Adrenal gland (tissue), 12 donors: ENCODE results near the gene NACC2. TPM values are rescaled to one million over a fixed set of nuclear protein-coding genes. Genes with fewer than 3 reads are reported as not detected.

Experiments used
- DNase-seq, 7 donors: peaks; one replicate each; pipeline ENCODE4 v3.0.0-alpha.2; 2019 to 2020
- H3K27ac ChIP-seq, 5 donors: fragments of 200-600 bp; sonication (generic) in 4 of 5; 1 replicate in 3 of 5; 2 replicates in 2 of 5; pipeline versions ENCODE4 v1.5.1 to v1.8.0; 2016 to 2020; ENCODE audit warnings: mild to moderate bottlenecking in 1 of 5
- H3K27me3 ChIP-seq: fragments of 200-600 bp; 2 replicates; pipeline ENCODE4 v1.8.0; 2021
- H3K36me3 ChIP-seq, 2 donors: fragments of 200-600 bp; replicated peaks in 1 of 2; 1 replicate in 1 of 2; 2 replicates in 1 of 2; pipeline versions ENCODE4 v1.5.1 to v1.8.0; 2018 to 2022
- H3K4me1 ChIP-seq, 2 donors: fragments of 200-600 bp; replicated peaks in 1 of 2; 1 replicate in 1 of 2; 2 replicates in 1 of 2; pipeline versions ENCODE4 v1.5.1 to v1.8.0; 2018 to 2021
- H3K4me3 ChIP-seq, 4 donors: fragments of 200-600 bp; sonication (generic) in 3 of 4; one replicate each; pipeline ENCODE4 v1.5.1; 2016 to 2018
- H3K9me3 ChIP-seq, 3 donors: fragments of 200-600 bp; sonication (generic) in 1 of 3; replicated peaks in 1 of 3; 1 replicate in 2 of 3; 2 replicates in 1 of 3; pipeline versions ENCODE4 v1.5.1 to v1.8.0; 2016 to 2021
- POLR2A ChIP-seq, 2 donors: fragments of 450-650 bp; IDR thresholded peaks; one replicate each; pipeline ENCODE4 v1.6.1; 2017; ENCODE audit warnings: antibody characterized with exemption in 2 of 2, mild to moderate bottlenecking in 2 of 2, moderate library complexity in 1 of 2
- WGBS, 4 donors: extraction: QIAGEN DNeasy Blood & Tissue Kit in 2 of 4; methylation state at CpG; one replicate each; pipeline versions ENCODE4 v1.1.5 to v1.1.7; 2013 to 2017; 5-methylcytosine and 5-hydroxymethylcytosine counted together
- intact Hi-C, 2 donors: fragments of 100-400 bp; cut with DNase I; formaldehyde crosslinking; loops; one replicate each; pipeline versions ENCODE4 v1.14.1 to v1.15.0; 2022 to 2023
- polyA plus RNA-seq, 3 donors: library from polyadenylated mRNA; stranded (reverse); fragments of 200-250 nt in 2 of 3; fragments of 350-450 nt in 1 of 3; fragmentation: Illumina TruSeq in 1 of 3; extraction: RNeasy Lipid Tissue Mini Kit (QIAGEN cat#74804) in 1 of 3; gene quantifications; one replicate each; pipeline ENCODE4 v1.2.3, GENCODE V29; 2013 to 2014
- total RNA-seq, 9 donors: library from RNA; depleted of rRNA in 4 of 9; stranded (reverse); fragments of >200 nt in 4 of 9; fragments of 120-200 nt in 1 of 9; fragmentation: NEBNext Ultra II Directional in 1 of 9; extraction: Animal tissue kit (Norgen Biotek cat#: 25700) in 1 of 9; gene quantifications; one replicate each; pipeline versions ENCODE4 v1.1.0 to v1.2.4, GENCODE V29; 2013 to 2023
- TF ChIP-seq, protein P1 (sequence below), 6 experiments: fragments of 450-650 bp in 4 of 6; fragments of 200-600 bp in 2 of 6; sonication (generic) in 1 of 6; IDR thresholded peaks; 1 replicate in 5 of 6; 2 replicates in 1 of 6; pipeline versions ENCODE4 v1.5.1 to v1.8.0; 2016 to 2021; ENCODE audit warnings: antibody characterized with exemption in 6 of 6, mild to moderate bottlenecking in 2 of 6, moderate library complexity in 1 of 6
- donor health status: healthy with polysubstance abuse.
- donor health status: Bipolar disorder and iron deficiency.
- donor health status: DM: yes; HTN: yes; CAD: no.
- donor health status: DM: no; HTN: no; CAD: no.
- donor health status: DM: no; HTN: no; CAD: no.
- donor health status: DM: yes; HTN: yes; CAD: no.

The NACC2 gene
- total and polyA plus RNA-seq, 12 donors, result 3.3 to 61.0 (median 35.3) TPM

DNA sequence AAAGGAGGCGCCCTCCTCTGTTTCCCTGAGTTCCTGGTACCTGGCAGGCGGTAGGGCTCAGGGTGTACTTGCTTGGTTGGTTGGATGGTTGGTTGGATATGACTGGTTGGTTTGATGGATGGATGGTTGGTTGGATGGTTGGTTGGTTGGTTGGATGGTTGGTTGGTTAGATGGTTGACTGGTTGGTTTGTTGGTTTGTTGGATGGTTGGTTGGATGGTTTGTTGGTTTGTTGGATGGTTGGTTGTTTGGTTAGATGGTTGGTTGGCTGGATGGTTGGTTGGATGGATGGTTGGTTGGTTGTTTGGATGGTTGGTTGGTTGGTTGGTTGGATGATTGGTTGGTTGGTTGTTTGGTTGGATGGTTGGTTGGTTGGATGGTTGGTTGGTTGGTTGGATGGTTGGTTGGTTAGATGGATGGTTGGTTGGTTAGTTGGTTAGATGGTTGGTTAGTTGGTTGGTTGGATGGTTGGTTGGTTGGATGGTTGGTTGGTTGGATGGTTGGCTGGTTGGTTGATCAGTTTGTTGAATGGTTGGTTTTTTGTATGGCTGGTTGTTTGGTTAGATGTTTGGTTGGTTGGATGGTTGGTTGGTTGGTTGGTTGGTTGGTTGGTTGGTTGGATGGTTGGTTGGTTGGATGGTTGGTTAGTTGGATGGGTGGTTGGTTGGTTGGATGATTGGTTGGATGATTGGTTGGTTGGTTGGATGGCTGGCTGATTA lies 30.0 kb upstream of the NACC2 start:
- Histone ChIP-seq H3K4me3 (no peak overlapping the region), H3K27me3 (peaks cover 6% of the 10 kb centered on the region), H3K36me3 (no peaks in the 10 kb centered on the region), H3K9me3 (no peaks in the 10 kb centered on the region), H3K27ac (no peak overlapping the region), H3K4me1 (peaks cover 0 to 5% of the 10 kb centered on the region in 2 donors)
- 79 to 92% (median 84%) methylated on average over 2 of the region's 2 CpGs for WGBS, 4 donors
- intact Hi-C loops, result loop anchor here (5.0 to 10.0 kb wide), 4 partner anchors 260 to 423 kb away; partner anchors contain the start of gene KCNT1 (in 1 of the 2)
- no peak for DNase-seq
- TF ChIP-seq, protein P1, sequence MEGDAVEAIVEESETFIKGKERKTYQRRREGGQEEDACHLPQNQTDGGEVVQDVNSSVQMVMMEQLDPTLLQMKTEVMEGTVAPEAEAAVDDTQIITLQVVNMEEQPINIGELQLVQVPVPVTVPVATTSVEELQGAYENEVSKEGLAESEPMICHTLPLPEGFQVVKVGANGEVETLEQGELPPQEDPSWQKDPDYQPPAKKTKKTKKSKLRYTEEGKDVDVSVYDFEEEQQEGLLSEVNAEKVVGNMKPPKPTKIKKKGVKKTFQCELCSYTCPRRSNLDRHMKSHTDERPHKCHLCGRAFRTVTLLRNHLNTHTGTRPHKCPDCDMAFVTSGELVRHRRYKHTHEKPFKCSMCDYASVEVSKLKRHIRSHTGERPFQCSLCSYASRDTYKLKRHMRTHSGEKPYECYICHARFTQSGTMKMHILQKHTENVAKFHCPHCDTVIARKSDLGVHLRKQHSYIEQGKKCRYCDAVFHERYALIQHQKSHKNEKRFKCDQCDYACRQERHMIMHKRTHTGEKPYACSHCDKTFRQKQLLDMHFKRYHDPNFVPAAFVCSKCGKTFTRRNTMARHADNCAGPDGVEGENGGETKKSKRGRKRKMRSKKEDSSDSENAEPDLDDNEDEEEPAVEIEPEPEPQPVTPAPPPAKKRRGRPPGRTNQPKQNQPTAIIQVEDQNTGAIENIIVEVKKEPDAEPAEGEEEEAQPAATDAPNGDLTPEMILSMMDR (IDR thresholded peaks at IDR 0.05), result no peak
- TF ChIP-seq POLR2A (IDR thresholded peaks at IDR 0.05), result no peak

DNA sequence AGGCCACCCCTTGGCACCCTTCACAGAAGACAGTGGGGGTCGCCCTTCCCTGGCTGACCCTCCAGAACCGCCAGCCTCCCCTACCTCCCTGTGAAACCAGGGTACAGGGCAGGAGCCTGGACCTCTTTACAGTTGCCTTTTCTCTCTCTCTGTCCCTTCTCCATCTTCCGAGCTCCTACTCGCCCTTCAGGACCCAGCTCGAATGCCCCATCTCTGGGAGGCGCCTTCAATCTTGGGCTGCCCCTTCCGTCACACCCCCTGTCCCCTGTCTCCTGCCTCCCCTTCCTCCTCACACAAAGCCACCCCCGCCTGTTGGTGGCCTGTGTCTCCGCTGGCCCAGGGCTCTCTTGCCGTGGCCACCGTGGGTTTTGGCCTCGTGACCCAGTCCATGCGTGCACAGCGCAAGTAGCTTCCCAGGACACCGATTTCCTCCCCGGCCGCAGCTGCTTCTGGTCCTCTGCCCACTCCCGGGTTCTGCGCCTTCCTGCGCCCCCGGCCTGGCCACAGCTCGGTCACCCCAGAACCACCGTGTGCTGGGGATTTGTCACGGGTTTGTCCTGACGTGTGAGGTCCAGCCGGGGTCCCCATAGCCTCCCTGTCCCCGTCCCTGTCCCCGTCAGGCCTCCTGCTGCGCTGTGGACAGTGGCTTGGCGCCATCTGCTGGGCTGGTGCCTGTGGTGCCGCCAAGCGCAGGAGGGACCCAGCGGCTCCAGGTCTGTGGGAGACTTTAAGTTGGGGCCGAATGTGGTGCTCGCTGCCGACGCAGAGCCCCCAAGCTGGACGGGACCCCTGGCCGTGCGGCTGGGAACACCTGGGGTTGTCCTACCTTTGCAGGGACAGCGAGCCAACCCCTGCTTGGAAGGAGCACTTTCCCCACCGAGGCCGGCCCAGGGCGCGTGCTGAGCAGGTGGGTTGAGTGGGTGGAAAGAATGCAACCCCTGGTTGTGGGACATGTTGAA lies 27.6 kb upstream of the NACC2 start:
- H3K9me3 ChIP-seq, result no peaks in the 10 kb centered on the region
- DNase-seq, result peak; percentile 69 to 86 (median 79)
- H3K27me3 ChIP-seq, result peaks cover 6% of the 10 kb centered on the region
- peak overlapping the region in 1 of 4 donors; percentile 30 for H3K4me3 ChIP-seq
- no peaks in the 10 kb centered on the region for H3K36me3 ChIP-seq
- no peak overlapping the region for H3K27ac ChIP-seq
- WGBS, 4 donors, result 15 to 37% (median 24%) methylated on average over 29 to 45 of the region's 45 CpGs
- peaks cover 9 to 14% of the 10 kb centered on the region in 2 donors for H3K4me1 ChIP-seq
- TF ChIP-seq, protein P1 (IDR thresholded peaks at IDR 0.05), result peak; percentile 83 to 99 (median 99)
- no peak for TF ChIP-seq POLR2A (IDR thresholded peaks at IDR 0.05)
- intact Hi-C loops, result loop anchor here (2.0 to 10.0 kb wide), 6 partner anchors 156 to 420 kb away; partner anchors contain the start of gene KCNT1 (in 1 of the 2)

DNA sequence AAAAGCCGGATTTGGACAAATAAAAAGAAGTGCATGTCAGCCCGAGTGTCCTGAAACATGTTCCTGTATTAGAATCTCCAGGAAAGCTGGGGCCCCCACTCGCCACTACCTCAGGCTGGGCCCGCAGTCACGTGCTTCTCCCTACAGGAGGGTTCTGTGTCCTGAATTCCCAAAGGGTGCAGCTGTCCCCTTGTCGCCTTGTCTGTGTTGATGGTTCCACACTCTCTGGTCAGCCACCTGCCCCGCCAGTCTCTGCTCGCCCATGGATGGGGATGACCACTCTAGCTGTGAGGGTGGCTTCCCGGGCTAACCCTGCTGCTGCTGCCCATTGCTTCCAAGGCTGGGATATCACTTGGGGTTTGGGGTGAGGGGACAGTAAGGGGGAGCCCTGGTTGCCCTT lies 26.7 kb upstream of the NACC2 start:
- WGBS, 4 donors, result 82 to 88% (median 86%) methylated on average over 8 to 9 of the region's 9 CpGs
- H3K9me3 ChIP-seq, result no peaks in the 10 kb centered on the region
- H3K27ac ChIP-seq, result no peak overlapping the region
- H3K4me1 ChIP-seq, result peaks cover 16 to 22% of the 10 kb centered on the region in 2 donors
- no peaks in the 10 kb centered on the region for H3K36me3 ChIP-seq
- TF ChIP-seq POLR2A (IDR thresholded peaks at IDR 0.05), result no peak
- TF ChIP-seq, protein P1 (IDR thresholded peaks at IDR 0.05), result no peak
- H3K4me3 ChIP-seq, result no peak overlapping the region
- H3K27me3 ChIP-seq, result peaks cover 6% of the 10 kb centered on the region
- DNase-seq, result no peak
- intact Hi-C loops, result loop anchor here (2.0 to 10.0 kb wide), 6 partner anchors 155 to 420 kb away; partner anchors contain the start of gene KCNT1 (in 1 of the 2)

DNA sequence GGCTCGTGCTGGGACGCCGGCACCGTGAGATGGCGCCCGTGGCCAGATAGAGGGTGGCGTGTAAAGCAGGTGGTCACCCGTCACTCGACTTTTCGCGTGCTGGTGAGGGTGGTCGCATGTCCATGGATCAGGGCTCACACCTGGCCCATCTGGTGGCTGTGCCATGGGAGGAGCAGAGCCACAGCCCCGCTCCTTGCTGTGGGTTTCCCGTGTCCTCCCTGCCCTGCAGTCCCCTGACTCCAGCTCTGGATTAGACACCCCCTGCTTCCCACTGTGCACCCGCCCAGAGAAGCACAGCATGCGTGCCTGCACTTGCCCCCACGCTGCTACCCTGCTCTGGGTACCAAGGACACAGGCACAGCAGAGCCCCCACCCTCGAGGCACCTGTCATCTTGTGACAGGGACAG lies 25.4 kb upstream of the NACC2 start:
- Histone ChIP-seq H3K4me3 (no peak overlapping the region), H3K36me3 (peaks cover 0 to 11% of the 10 kb centered on the region in 2 donors), H3K4me1 (peaks cover 16 to 22% of the 10 kb centered on the region in 2 donors), H3K27me3 (no peaks in the 10 kb centered on the region), H3K9me3 (no peaks in the 10 kb centered on the region), H3K27ac (no peak overlapping the region)
- 84 to 93% (median 88%) methylated on average over 17 to 18 of the region's 18 CpGs for WGBS, 4 donors
- no peak for DNase-seq
- TF ChIP-seq POLR2A (IDR thresholded peaks at IDR 0.05), result no peak
- TF ChIP-seq, protein P1 (IDR thresholded peaks at IDR 0.05), result no peak
- intact Hi-C loops, result loop anchor here (5.0 to 10.0 kb wide), 4 partner anchors 256 to 418 kb away; partner anchors contain the start of gene KCNT1 (in 1 of the 2)
